GM19438 (cell line): Measurements from ENCODE around the gene LIN28B.

Experiments
- ATAC-seq: cut with Tn5 transposase; IDR thresholded peaks from one replicate; pipeline ENCODE4 v1.9.1; 2021; ENCODE audit warnings: low read depth; ENCODE audit not compliant: unreplicated experiment

Gene LIN28B

GRCh38 chr6:105106260-105106659 lies 149.4 kb downstream of the LIN28B start:
- ATAC-seq = no peak

GRCh38 chr6:105107207-105107606 lies 150.3 kb downstream of the LIN28B start:
- no peak for ATAC-seq

GRCh38 chr6:105108631-105109262 lies 151.8 kb downstream of the LIN28B start:
- ATAC-seq = no peak

- ATAC-seq = no peak
Measured at GRCh38 chr6:105109955-105110895, 153.3 kb downstream of the LIN28B start.

DNA sequence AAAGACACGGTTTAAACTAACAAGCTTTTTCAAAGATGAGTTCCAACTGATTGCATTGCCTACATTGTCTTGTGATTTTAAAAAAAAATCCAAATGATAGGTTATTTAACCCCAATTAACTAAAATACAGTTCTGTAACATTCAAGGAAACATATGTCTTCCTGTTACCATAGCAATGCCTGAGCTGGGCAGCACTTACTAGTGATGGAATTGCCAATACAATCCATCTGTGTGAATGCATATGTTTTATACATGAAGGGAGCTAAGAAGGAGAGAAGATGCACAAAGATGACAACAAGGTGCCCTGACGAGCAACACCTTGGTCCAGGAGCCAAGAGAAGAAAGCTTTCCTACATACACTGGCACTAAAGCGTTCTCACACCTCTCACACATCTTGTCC lies 154.2 kb downstream of the LIN28B start:
- no peak for ATAC-seq

GRCh38 chr6:105111871-105112270 lies 155.0 kb downstream of the LIN28B start:
- ATAC-seq = no peak

DNA sequence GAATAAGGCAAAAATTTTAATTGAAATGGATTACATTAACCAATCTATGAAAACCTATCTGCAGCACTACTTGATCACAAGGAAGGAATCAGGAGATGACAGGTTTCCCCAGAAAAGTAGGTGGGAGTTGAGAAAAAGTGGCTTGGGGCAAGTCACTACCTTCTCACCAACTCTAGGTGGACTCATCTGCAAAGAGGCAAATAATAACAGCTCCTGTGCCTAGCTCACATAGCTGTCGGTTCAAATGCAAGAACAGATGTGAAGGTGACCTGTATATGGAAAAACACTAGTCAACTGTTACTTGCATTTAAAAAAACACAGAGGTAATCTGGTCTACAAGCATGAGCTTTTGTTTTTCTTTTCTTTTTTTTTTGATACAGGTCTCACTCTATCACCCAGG lies 155.7 kb downstream of the LIN28B start:
- no peak for ATAC-seq

GRCh38 chr6:105113422-105113821 lies 156.5 kb downstream of the LIN28B start:
- no peak for ATAC-seq

DNA sequence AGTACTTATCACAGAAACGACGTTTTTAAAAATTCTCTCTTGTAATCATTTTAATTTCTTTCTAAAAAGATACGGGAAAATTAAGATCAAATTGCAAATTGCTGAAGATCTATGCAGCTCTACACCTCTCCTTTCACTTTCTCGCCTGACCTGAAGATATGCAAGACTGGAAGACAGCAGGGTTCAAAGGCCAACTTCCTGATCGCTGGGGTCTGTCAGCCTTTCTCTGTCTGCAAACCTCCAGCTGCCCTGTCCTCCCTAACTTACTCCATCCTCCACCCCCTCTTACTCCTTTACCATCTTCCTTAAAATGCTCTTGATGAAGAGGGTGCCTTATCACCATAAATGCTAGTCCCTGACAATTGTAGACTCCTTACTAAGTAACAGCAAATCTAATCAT lies 159.2 kb downstream of the LIN28B start:
- no peak for ATAC-seq

GRCh38 chr6:105120570-105120969 lies 163.7 kb downstream of the LIN28B start:
- ATAC-seq = no peak

DNA sequence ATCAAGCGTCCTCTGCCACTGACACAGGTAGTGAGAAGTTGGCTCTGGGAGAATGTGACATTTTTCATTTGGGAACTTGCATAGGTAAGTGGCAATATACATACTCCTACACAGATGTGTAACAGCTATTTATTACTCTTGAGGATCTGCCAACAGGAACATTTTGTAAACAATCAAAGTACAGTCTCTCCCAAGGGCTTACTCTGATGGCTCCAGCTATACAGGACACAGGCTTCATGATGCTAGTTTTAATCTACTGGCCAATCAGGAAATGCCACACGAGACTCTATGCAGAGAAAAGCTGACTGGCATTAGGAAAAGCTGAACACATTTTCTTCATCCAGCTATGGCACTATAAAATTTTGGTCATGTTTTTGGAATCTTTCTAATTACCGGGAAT lies 165.1 kb downstream of the LIN28B start:
- ATAC-seq = no peak

GRCh38 chr6:105122717-105123116 lies 165.8 kb downstream of the LIN28B start:
- ATAC-seq = no peak
